SK-N-SH (cell line): Measurements from ENCODE around the gene PTPN14. TPM values are rescaled to one million over a fixed set of nuclear protein-coding genes. Genes with fewer than 3 reads are reported as not detected.

Source experiments
- CTCF ChIA-PET: fragments of 300-600, 350-600 bp; formaldehyde crosslinking; extraction: SDS; loops from one replicate; lab custom pipeline; 2021; lab: Yijun Ruan, JAX
- POLR2A ChIA-PET: fragments of 350-600 bp; sonication (Branson Sonifier 250); formaldehyde crosslinking; extraction: SDS; loops from one replicate; lab custom pipeline; 2020; ENCODE audit warnings: antibody characterized with exemption, inconsistent platforms; lab: Yijun Ruan, JAX
- DNase-seq: peaks from one replicate; pipeline ENCODE4 v3.0.0; 2012
- H2AFZ ChIP-seq: fragments of 200-600 bp; sonication (generic); 2 replicates; pipeline ENCODE4 v1.8.1; 2016; ENCODE audit warnings: antibody characterized with exemption, mild to moderate bottlenecking, low read depth
- H3F3A ChIP-seq: fragments of 200-600 bp; sonication (generic); replicated peaks from 2 replicates; pipeline ENCODE3; 2016; ENCODE audit warnings: antibody characterized with exemption, mild to moderate bottlenecking; ENCODE audit not compliant: insufficient read depth
- H3K27ac ChIP-seq, 2 experiments: fragments of 200-500 bp in 1 of 2; fragments of 200-600 bp in 1 of 2; sonication (Bioruptor generic) in 1 of 2; sonication (generic), shearing (Covaris generic) in 1 of 2; 2 replicates each; pipeline versions ENCODE4 v1.5.1 to v1.6.1; 2014 to 2016; ENCODE audit warnings: low read depth in 2 of 2, inconsistent platforms in 1 of 2, low read length in 1 of 2, mild to moderate bottlenecking in 1 of 2, mixed read lengths in 1 of 2
- H3K27me3 ChIP-seq: fragments of 200-600 bp; sonication (generic), shearing (Covaris generic); 2 replicates; pipeline ENCODE4 v1.6.1; 2016; ENCODE audit warnings: mixed run types; ENCODE audit not compliant: insufficient read depth
- H3K36me3 ChIP-seq, 2 experiments: fragments of 200-500 bp in 1 of 2; fragments of 200-600 bp in 1 of 2; sonication (Bioruptor generic) in 1 of 2; sonication (generic) in 1 of 2; replicated peaks in 1 of 2; 2 replicates each; pipeline versions ENCODE3 to v1.5.1; 2014 to 2016; ENCODE audit warnings: low read length in 1 of 2, mild to moderate bottlenecking in 1 of 2; ENCODE audit not compliant: insufficient read depth in 2 of 2, control insufficient read depth in 1 of 2
- H3K4me1 ChIP-seq, 2 experiments: fragments of 200-500 bp in 1 of 2; fragments of 200-600 bp in 1 of 2; sonication (Bioruptor generic) in 1 of 2; sonication (generic), shearing (Covaris generic) in 1 of 2; 2 replicates each; pipeline versions ENCODE4 v1.5.1 to v1.6.1; 2014 to 2016; ENCODE audit warnings: low read depth in 1 of 2, low read length in 1 of 2, mixed run types in 1 of 2; ENCODE audit not compliant: insufficient read depth in 2 of 2, control insufficient read depth in 1 of 2
- H3K4me2 ChIP-seq: fragments of 200-600 bp; sonication (generic), shearing (Covaris generic); 2 replicates; pipeline ENCODE4 v1.6.1; 2017; ENCODE audit warnings: mixed run types
- H3K4me3 ChIP-seq, 2 experiments: fragments of 200-500 bp in 1 of 2; fragments of 200-600 bp in 1 of 2; sonication (Bioruptor generic) in 1 of 2; sonication (generic), shearing (Covaris generic) in 1 of 2; 2 replicates each; pipeline versions ENCODE4 v1.5.1 to v1.8.1; 2014 to 2016; ENCODE audit warnings: low read depth in 2 of 2, inconsistent platforms in 1 of 2, low read length in 1 of 2, mild to moderate bottlenecking in 1 of 2, mixed read lengths in 1 of 2, moderate library complexity in 1 of 2
- H3K79me2 ChIP-seq: fragments of 200-600 bp; sonication (generic); 2 replicates; pipeline ENCODE4 v1.8.1; 2017; ENCODE audit warnings: mild to moderate bottlenecking; ENCODE audit not compliant: insufficient read depth
- H3K9ac ChIP-seq: fragments of 200-600 bp; sonication (generic); 2 replicates; pipeline ENCODE4 v1.6.1; 2017; ENCODE audit warnings: mixed run types
- H3K9me2 ChIP-seq: fragments of 200-600 bp; sonication (generic); 2 replicates; pipeline ENCODE4 v1.6.1; 2017; ENCODE audit warnings: mixed run types
- H3K9me3 ChIP-seq: fragments of 200-600 bp; sonication (generic); 2 replicates; pipeline ENCODE4 v1.6.1; 2017; ENCODE audit warnings: mixed run types, mild to moderate bottlenecking, moderate library complexity
- H4K20me1 ChIP-seq: fragments of 200-600 bp; sonication (generic); 2 replicates; pipeline ENCODE4 v1.6.1; 2017; ENCODE audit warnings: mild to moderate bottlenecking, mixed run types; ENCODE audit not compliant: insufficient read depth
- CHD2 ChIP-seq: fragments of 150-350 bp; IDR thresholded peaks from 2 replicates; pipeline ENCODE4 v1.6.1; 2018; ENCODE audit warnings: low read length; ENCODE audit not compliant: partially characterized antibody
- CTCF ChIP-seq: fragments of 200-600 bp; sonication (generic); IDR thresholded peaks from 2 replicates; pipeline ENCODE4 v1.6.1; 2017; ENCODE audit warnings: antibody characterized with exemption, mild to moderate bottlenecking, moderate library complexity
- EP300 ChIP-seq, 2 experiments: IDR thresholded peaks; 2 replicates each; pipeline versions ENCODE4 v1.4.0 to v1.6.1; 2012; ENCODE audit warnings: borderline replicate concordance in 1 of 2, low read depth in 1 of 2, low read length in 1 of 2
- EZH2phosphoT487 ChIP-seq: fragments of 200-600 bp; sonication (generic); IDR thresholded peaks from 2 replicates; pipeline ENCODE4 v1.6.1; 2017; ENCODE audit warnings: low read depth, mixed run types, mild to moderate bottlenecking, antibody characterized with exemption, moderate library complexity, borderline replicate concordance
- GABPA ChIP-seq: IDR thresholded peaks from 2 replicates; pipeline ENCODE4 v1.4.0; 2012; ENCODE audit warnings: low read depth, mild to moderate bottlenecking
- GATA2 ChIP-seq: sonication (generic); formaldehyde crosslinking; IDR thresholded peaks from 2 replicates; pipeline ENCODE4 v1.5.0; 2020; ENCODE audit warnings: mild to moderate bottlenecking, missing genetic modification reagents
- JUND ChIP-seq: IDR thresholded peaks from 2 replicates; pipeline ENCODE4 v1.4.0; 2012
- MEF2A ChIP-seq: IDR thresholded peaks from 2 replicates; pipeline ENCODE4 v1.4.0; 2012; ENCODE audit warnings: low read depth, borderline replicate concordance
- NFIC ChIP-seq: IDR thresholded peaks from 2 replicates; pipeline ENCODE4 v1.4.0; 2012; ENCODE audit warnings: borderline replicate concordance
- POLR2AphosphoS5 ChIP-seq: IDR thresholded peaks from 2 replicates; pipeline ENCODE4 v1.6.1; 2012; ENCODE audit warnings: low read depth, low read length
- RCOR1 ChIP-seq: fragments of 150-350 bp; IDR thresholded peaks from 2 replicates; pipeline ENCODE4 v1.6.1; 2017; ENCODE audit warnings: antibody characterized with exemption, low read length
- REST ChIP-seq: IDR thresholded peaks from 2 replicates; pipeline ENCODE4 v1.6.1; 2012; ENCODE audit warnings: mild to moderate bottlenecking, low read depth, low read length, moderate library complexity
- RFX5 ChIP-seq: IDR thresholded peaks from 2 replicates; pipeline ENCODE4 v1.6.1; 2012; ENCODE audit warnings: mild to moderate bottlenecking, improper control_type of control experiment, low read length
- RXRA ChIP-seq: IDR thresholded peaks from 2 replicates; pipeline ENCODE4 v1.4.0; 2012; ENCODE audit warnings: low read depth, mild to moderate bottlenecking, borderline replicate concordance
- SMC3 ChIP-seq: IDR thresholded peaks from 2 replicates; pipeline ENCODE4 v1.6.1; 2012; ENCODE audit warnings: low read depth, low read length, improper control_type of control experiment
- USF2 ChIP-seq: fragments of 150-350 bp; IDR thresholded peaks from 2 replicates; pipeline ENCODE4 v1.6.1; 2017; ENCODE audit warnings: antibody characterized with exemption, low read length, low read depth, borderline replicate concordance
- YY1 ChIP-seq: IDR thresholded peaks from 2 replicates; pipeline ENCODE4 v1.4.0; 2012; ENCODE audit warnings: low read depth, mild to moderate bottlenecking
- WGBS: methylation state at CpG from one replicate; pipeline ENCODE4 v1.1.6; 2017; ENCODE audit warnings: low lambda C conversion rate; 5-methylcytosine and 5-hydroxymethylcytosine counted together
- polyA plus RNA-seq, 3 experiments: library from polyadenylated mRNA; depleted of rRNA; stranded (reverse); fragments of >200 nt; gene quantifications; 2 replicates each; pipeline ENCODE4 v1.2.3, GENCODE V29; 2012
- TF ChIP-seq, protein P1 (sequence below): IDR thresholded peaks from 2 replicates; pipeline ENCODE4 v1.4.0; 2012; ENCODE audit warnings: low read depth, borderline replicate concordance

The PTPN14 gene
- polyA plus RNA-seq, 1 of the 3 experiments (the other 2 are of a cell fraction) = 12.8 TPM

- CTCF ChIA-PET = no interaction called here
- H3K36me3 ChIP-seq = peaks cover 0 to 13% of the 10 kb centered on the region in 2 experiments
- no peak overlapping the region for H2AFZ ChIP-seq
- no peak for DNase-seq
- no peak for TF ChIP-seq SMC3
- TF ChIP-seq REST = no peak
- TF ChIP-seq CTCF = no peak
- TF ChIP-seq JUND = no peak
- TF ChIP-seq RCOR1 = no peak
- no peak for TF ChIP-seq RXRA
- WGBS = 76% methylated on average over 1 of the region's 1 CpG
- no peak overlapping the region for H3K4me2 ChIP-seq
- POLR2A ChIA-PET = no interaction called here
- H3K9me2 ChIP-seq = no peaks in the 10 kb centered on the region
- H3K9ac ChIP-seq = no peak overlapping the region
- H3K27ac ChIP-seq = peak overlapping the region; percentile 9 to 91; a peak in 2 of 4 replicates
- H3K9me3 ChIP-seq = no peaks in the 10 kb centered on the region
- peaks cover 33% of the 10 kb centered on the region for H3F3A ChIP-seq
- peaks cover 0 to 69% of the 10 kb centered on the region in 2 experiments for H3K4me1 ChIP-seq
- H4K20me1 ChIP-seq = peaks cover 6% of the 10 kb centered on the region
- no peak overlapping the region for H3K4me3 ChIP-seq
- H3K27me3 ChIP-seq = no peaks in the 10 kb centered on the region
- peaks cover 96% of the 10 kb centered on the region for H3K79me2 ChIP-seq
Measured at GRCh38 chr1:214418391-214418790, 133.0 kb downstream of the PTPN14 start.

DNA sequence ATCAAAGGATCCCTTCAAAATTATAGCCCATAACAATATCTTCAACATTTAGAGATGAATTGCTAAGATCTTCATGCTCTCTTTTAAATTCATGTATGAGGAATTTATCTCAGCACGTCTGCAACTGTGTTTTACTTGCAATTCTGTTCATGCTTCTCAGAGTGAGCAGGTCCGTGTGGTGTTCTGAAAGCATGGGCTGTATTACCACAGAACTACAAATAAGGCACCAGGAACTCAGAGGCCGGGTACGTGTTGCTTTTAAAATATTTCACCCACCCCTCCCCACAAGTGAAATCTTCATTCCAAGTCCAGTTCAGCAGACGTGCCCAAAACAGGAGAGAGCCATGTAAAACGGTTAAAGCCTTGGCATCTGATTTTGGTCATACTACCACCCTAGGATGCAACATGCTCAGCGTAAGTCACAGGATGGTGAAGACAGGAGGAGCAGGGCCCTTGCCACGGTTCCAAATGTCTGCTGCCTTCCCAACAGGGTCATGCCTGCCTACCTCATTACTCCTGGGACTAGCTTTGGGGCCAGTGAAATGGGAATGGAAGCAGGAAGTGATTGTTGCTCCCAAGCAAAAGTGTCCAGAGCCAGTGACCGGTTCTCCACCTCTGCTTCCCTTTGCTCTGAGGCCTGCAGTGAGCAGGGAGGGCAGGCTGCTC is 133.7 kb downstream of the PTPN14 start:
- DNase-seq = no peak
- Histone ChIP-seq H3K4me1 (peaks cover 0 to 62% of the 10 kb centered on the region in 2 experiments), H3K9ac (no peak overlapping the region), H3K27me3 (no peaks in the 10 kb centered on the region), H3K27ac (peak overlapping the region in 1 of 2 experiments; percentile 91; a peak in 2 of 4 replicates), H3K4me2 (no peak overlapping the region), H3K79me2 (peaks cover 96% of the 10 kb centered on the region), H3K9me2 (no peaks in the 10 kb centered on the region), H3F3A (peaks cover 26% of the 10 kb centered on the region), H3K9me3 (no peaks in the 10 kb centered on the region), H4K20me1 (peaks cover 6% of the 10 kb centered on the region), H3K36me3 (peaks cover 0 to 13% of the 10 kb centered on the region in 2 experiments), H2AFZ (no peak overlapping the region), H3K4me3 (no peak overlapping the region)
- 98% methylated on average over 9 of the region's 9 CpGs for WGBS
- CTCF ChIA-PET = no interaction called here
- POLR2A ChIA-PET = no interaction called here
- TF ChIP-seq EP300 (IDR thresholded peaks at IDR 0.05; ENCODE audit: borderline replicate concordance in 1 of 2, low read depth in 1 of 2, low read length in 1 of 2) (no peak), CHD2 (no peak), YY1 (no peak), USF2 (no peak), EZH2phosphoT487 (no peak), GATA2 (CRISPR knock-in tag) (no peak), NFIC (no peak), MEF2A (no peak), POLR2AphosphoS5 (no peak), RFX5 (no peak), GABPA (no peak), SMC3 (no peak)
- TF ChIP-seq, protein P1, sequence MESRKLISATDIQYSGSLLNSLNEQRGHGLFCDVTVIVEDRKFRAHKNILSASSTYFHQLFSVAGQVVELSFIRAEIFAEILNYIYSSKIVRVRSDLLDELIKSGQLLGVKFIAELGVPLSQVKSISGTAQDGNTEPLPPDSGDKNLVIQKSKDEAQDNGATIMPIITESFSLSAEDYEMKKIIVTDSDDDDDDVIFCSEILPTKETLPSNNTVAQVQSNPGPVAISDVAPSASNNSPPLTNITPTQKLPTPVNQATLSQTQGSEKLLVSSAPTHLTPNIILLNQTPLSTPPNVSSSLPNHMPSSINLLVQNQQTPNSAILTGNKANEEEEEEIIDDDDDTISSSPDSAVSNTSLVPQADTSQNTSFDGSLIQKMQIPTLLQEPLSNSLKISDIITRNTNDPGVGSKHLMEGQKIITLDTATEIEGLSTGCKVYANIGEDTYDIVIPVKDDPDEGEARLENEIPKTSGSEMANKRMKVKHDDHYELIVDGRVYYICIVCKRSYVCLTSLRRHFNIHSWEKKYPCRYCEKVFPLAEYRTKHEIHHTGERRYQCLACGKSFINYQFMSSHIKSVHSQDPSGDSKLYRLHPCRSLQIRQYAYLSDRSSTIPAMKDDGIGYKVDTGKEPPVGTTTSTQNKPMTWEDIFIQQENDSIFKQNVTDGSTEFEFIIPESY = no peak
